Brain microvascular endothelial cell (primary cell): ENCODE results near the gene CPZ.

Experiments used
- DNase-seq: peaks from one replicate; pipeline ENCODE4 v3.0.0-alpha.2; 2020
- H3K27ac ChIP-seq: fragments of 250-450 bp; sonication (Bioruptor Pico); 2 replicates; pipeline ENCODE4 v1.5.1; 2020; ENCODE audit warnings: mild to moderate bottlenecking, moderate library complexity
- H3K27me3 ChIP-seq: fragments of 250-450 bp; sonication (Bioruptor Pico); replicated peaks from 2 replicates; pipeline ENCODE4 v1.5.1; 2020; ENCODE audit warnings: mild to moderate bottlenecking
- H3K36me3 ChIP-seq: fragments of 250-450 bp; sonication (Bioruptor Pico); replicated peaks from 2 replicates; pipeline ENCODE4 v1.5.1; 2020; ENCODE audit warnings: mild to moderate bottlenecking
- H3K4me3 ChIP-seq: 2 replicates; pipeline ENCODE4 v1.5.1; 2011; ENCODE audit warnings: low read depth, mild to moderate bottlenecking, control low read depth, low read length, moderate library complexity
- in situ Hi-C: cut with HindIII; loops from 2 replicates; pipeline ENCODE4 v1.10.0; 2017; ENCODE audit warnings: low sequenced_read_pairs, low pct_ligation_motif_present
- TF ChIP-seq, protein P1 (sequence below): IDR thresholded peaks from 2 replicates; pipeline ENCODE4 v1.5.1; 2011; ENCODE audit warnings: low read depth, mild to moderate bottlenecking, moderate library complexity, low read length, control low read depth, inconsistent platforms; ENCODE audit errors: missing control alignments

Gene CPZ

GRCh38 chr4:8642651-8643321 is 50.2 kb downstream of the CPZ start:
- in situ Hi-C loops = no loop called here
- H3K4me3 ChIP-seq = no peak overlapping the region
- no peaks in the 10 kb centered on the region for H3K36me3 ChIP-seq
- DNase-seq = no peak
- TF ChIP-seq, protein P1, sequence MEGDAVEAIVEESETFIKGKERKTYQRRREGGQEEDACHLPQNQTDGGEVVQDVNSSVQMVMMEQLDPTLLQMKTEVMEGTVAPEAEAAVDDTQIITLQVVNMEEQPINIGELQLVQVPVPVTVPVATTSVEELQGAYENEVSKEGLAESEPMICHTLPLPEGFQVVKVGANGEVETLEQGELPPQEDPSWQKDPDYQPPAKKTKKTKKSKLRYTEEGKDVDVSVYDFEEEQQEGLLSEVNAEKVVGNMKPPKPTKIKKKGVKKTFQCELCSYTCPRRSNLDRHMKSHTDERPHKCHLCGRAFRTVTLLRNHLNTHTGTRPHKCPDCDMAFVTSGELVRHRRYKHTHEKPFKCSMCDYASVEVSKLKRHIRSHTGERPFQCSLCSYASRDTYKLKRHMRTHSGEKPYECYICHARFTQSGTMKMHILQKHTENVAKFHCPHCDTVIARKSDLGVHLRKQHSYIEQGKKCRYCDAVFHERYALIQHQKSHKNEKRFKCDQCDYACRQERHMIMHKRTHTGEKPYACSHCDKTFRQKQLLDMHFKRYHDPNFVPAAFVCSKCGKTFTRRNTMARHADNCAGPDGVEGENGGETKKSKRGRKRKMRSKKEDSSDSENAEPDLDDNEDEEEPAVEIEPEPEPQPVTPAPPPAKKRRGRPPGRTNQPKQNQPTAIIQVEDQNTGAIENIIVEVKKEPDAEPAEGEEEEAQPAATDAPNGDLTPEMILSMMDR = no peak
- H3K27me3 ChIP-seq = no peaks in the 10 kb centered on the region
- H3K27ac ChIP-seq = no peak overlapping the region

GRCh38 chr4:8643441-8643840 is 50.9 kb downstream of the CPZ start:
- H3K27me3 ChIP-seq = peaks cover 3% of the 10 kb centered on the region
- no peak for DNase-seq

GRCh38 chr4:8643986-8644385 is 51.4 kb downstream of the CPZ start:
- Histone ChIP-seq H3K27me3 (peaks cover 6% of the 10 kb centered on the region), H3K4me3 (no peak overlapping the region), H3K36me3 (no peaks in the 10 kb centered on the region), H3K27ac (no peak overlapping the region)
- in situ Hi-C loops = no loop called here
- DNase-seq = no peak
- TF ChIP-seq, protein P1 = no peak

More at GRCh38 chr4:8643441-8643840, 50.9 kb downstream of the CPZ start:
- H3K36me3 ChIP-seq = no peaks in the 10 kb centered on the region
- H3K27ac ChIP-seq = no peak overlapping the region
- no peak overlapping the region for H3K4me3 ChIP-seq
- in situ Hi-C loops = no loop called here
- TF ChIP-seq, protein P1 = no peak

- Histone ChIP-seq H3K27ac (no peak overlapping the region), H3K36me3 (no peaks in the 10 kb centered on the region), H3K4me3 (no peak overlapping the region), H3K27me3 (peaks cover 11% of the 10 kb centered on the region)
- TF ChIP-seq, protein P1 = no peak
- in situ Hi-C loops = no loop called here
- DNase-seq = no peak
Measured at GRCh38 chr4:8644461-8644891, 51.9 kb downstream of the CPZ start.

- in situ Hi-C loops = no loop called here
- Histone ChIP-seq H3K27ac (no peak overlapping the region), H3K36me3 (no peaks in the 10 kb centered on the region), H3K27me3 (peaks cover 16% of the 10 kb centered on the region), H3K4me3 (no peak overlapping the region)
- DNase-seq = no peak
- TF ChIP-seq, protein P1 = no peak
Measured at GRCh38 chr4:8644966-8645752, 52.6 kb downstream of the CPZ start.
